Progenitor cell of endocrine pancreas (in vitro differentiated cells): ENCODE measurements around the gene CPA5. TPM values are rescaled to one million over a fixed set of nuclear protein-coding genes. Genes with fewer than 3 reads are reported as not detected.

Source experiments
- DNase-seq: peaks from one replicate; pipeline ENCODE4 v3.0.0; 2021; ENCODE audit warnings: low spot score; ENCODE audit not compliant: unreplicated experiment
- H3K27ac Mint-ChIP-seq: 2 replicates; pipeline ENCODE4 v1.8.0; 2021; ENCODE audit warnings: mild to moderate bottlenecking, moderate library complexity, mixed read lengths
- H3K27me3 Mint-ChIP-seq: 2 replicates; pipeline ENCODE4 v1.8.0; 2021; ENCODE audit warnings: mixed read lengths
- H3K36me3 Mint-ChIP-seq: 2 replicates; pipeline ENCODE4 v1.8.0; 2022; ENCODE audit warnings: mixed read lengths; ENCODE audit not compliant: insufficient read depth
- H3K4me1 Mint-ChIP-seq: 2 replicates; pipeline ENCODE4 v1.8.0; 2021; ENCODE audit warnings: low read depth, mixed read lengths
- H3K4me3 Mint-ChIP-seq: 2 replicates; pipeline ENCODE4 v1.8.0; 2021; ENCODE audit warnings: low read depth, mild to moderate bottlenecking, moderate library complexity, mixed read lengths
- H3K9me3 Mint-ChIP-seq: 2 replicates; pipeline ENCODE4 v1.8.0; 2021; ENCODE audit warnings: low read depth, mixed read lengths
- CTCF ChIP-seq: fragments of 200-600 bp; sonication (generic); IDR thresholded peaks from one replicate; pipeline ENCODE4 v1.5.0; 2021; ENCODE audit warnings: antibody characterized with exemption, mild to moderate bottlenecking; ENCODE audit not compliant: unreplicated experiment
- total RNA-seq: library from RNA; stranded (reverse); gene quantifications from 2 replicates; pipeline ENCODE4 v1.2.1, GENCODE V29; 2021

CPA5 gene
- total RNA-seq, 1 donor from 2014 or later, result not detected

- Mint-ChIP-seq H3K4me3 (no peak overlapping the region), H3K4me1 (peaks cover 33% of the 10 kb centered on the region), H3K36me3 (peaks cover 1% of the 10 kb centered on the region), H3K27ac (no peak overlapping the region), H3K9me3 (no peaks in the 10 kb centered on the region), H3K27me3 (no peaks in the 10 kb centered on the region)
- no peak for TF ChIP-seq CTCF
- DNase-seq, result no peak
Measured at GRCh38 chr7:130409067-130409711, 64.6 kb downstream of the CPA5 start.

- H3K4me3 Mint-ChIP-seq, result no peak overlapping the region
- H3K27ac Mint-ChIP-seq, result peak overlapping the region; percentile 76
- TF ChIP-seq CTCF, result no peak
- H3K36me3 Mint-ChIP-seq, result peaks cover 1% of the 10 kb centered on the region
- H3K4me1 Mint-ChIP-seq, result peaks cover 33% of the 10 kb centered on the region
- no peak for DNase-seq
- H3K9me3 Mint-ChIP-seq, result no peaks in the 10 kb centered on the region
- H3K27me3 Mint-ChIP-seq, result no peaks in the 10 kb centered on the region
Measured at GRCh38 chr7:130409712-130410072, 65.1 kb downstream of the CPA5 start.

GRCh38 chr7:130410868-130411541 lies 66.4 kb downstream of the CPA5 start:
- Mint-ChIP-seq H3K36me3 (peaks cover 4% of the 10 kb centered on the region), H3K9me3 (no peaks in the 10 kb centered on the region), H3K4me3 (no peak overlapping the region), H3K27me3 (no peaks in the 10 kb centered on the region), H3K4me1 (peaks cover 33% of the 10 kb centered on the region), H3K27ac (peak overlapping the region; percentile 57)
- no peak for DNase-seq
- TF ChIP-seq CTCF, result no peak

GRCh38 chr7:130413201-130413600 lies 68.6 kb downstream of the CPA5 start:
- peaks cover 4% of the 10 kb centered on the region for H3K36me3 Mint-ChIP-seq
- no peaks in the 10 kb centered on the region for H3K9me3 Mint-ChIP-seq
- H3K27me3 Mint-ChIP-seq, result no peaks in the 10 kb centered on the region
- no peak overlapping the region for H3K27ac Mint-ChIP-seq
- DNase-seq, result no peak
- peaks cover 35% of the 10 kb centered on the region for H3K4me1 Mint-ChIP-seq
- H3K4me3 Mint-ChIP-seq, result no peak overlapping the region
- no peak for TF ChIP-seq CTCF

- H3K4me3 Mint-ChIP-seq, result no peak overlapping the region
- peaks cover 34% of the 10 kb centered on the region for H3K4me1 Mint-ChIP-seq
- no peak for TF ChIP-seq CTCF
- no peak overlapping the region for H3K27ac Mint-ChIP-seq
- no peak for DNase-seq
- no peaks in the 10 kb centered on the region for H3K27me3 Mint-ChIP-seq
- H3K36me3 Mint-ChIP-seq, result peaks cover 3% of the 10 kb centered on the region
- H3K9me3 Mint-ChIP-seq, result no peaks in the 10 kb centered on the region
Measured at GRCh38 chr7:130415006-130415405, 70.4 kb downstream of the CPA5 start.
